ENCODE results near the gene AGMO. TPM values are rescaled to one million over a fixed set of nuclear protein-coding genes. Genes with fewer than 3 reads are reported as not detected.

The AGMO gene
- total RNA-seq, 1 experiment from 2014 or later: not detected

DNA sequence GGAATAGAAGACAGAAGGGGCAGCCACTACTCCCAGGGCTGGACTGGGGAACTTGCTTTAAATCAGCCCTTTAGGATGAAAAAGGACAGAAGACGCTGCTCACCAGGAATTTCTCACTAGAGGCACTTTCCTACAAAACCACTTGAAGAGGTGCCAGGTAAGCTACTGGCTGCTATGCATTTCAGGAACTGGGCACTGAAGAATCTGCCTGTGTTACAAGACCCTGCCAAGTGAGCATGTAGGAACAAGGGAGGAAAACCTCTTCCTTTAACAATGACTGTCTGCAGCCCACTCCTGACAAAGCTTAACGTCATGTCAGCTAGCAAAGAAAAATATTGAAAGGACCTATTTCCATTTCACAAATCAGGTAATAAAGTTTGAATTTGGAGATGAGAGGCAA, 5.8 kb upstream of the AGMO start (continued):
- TF ChIP-seq, protein P1, sequence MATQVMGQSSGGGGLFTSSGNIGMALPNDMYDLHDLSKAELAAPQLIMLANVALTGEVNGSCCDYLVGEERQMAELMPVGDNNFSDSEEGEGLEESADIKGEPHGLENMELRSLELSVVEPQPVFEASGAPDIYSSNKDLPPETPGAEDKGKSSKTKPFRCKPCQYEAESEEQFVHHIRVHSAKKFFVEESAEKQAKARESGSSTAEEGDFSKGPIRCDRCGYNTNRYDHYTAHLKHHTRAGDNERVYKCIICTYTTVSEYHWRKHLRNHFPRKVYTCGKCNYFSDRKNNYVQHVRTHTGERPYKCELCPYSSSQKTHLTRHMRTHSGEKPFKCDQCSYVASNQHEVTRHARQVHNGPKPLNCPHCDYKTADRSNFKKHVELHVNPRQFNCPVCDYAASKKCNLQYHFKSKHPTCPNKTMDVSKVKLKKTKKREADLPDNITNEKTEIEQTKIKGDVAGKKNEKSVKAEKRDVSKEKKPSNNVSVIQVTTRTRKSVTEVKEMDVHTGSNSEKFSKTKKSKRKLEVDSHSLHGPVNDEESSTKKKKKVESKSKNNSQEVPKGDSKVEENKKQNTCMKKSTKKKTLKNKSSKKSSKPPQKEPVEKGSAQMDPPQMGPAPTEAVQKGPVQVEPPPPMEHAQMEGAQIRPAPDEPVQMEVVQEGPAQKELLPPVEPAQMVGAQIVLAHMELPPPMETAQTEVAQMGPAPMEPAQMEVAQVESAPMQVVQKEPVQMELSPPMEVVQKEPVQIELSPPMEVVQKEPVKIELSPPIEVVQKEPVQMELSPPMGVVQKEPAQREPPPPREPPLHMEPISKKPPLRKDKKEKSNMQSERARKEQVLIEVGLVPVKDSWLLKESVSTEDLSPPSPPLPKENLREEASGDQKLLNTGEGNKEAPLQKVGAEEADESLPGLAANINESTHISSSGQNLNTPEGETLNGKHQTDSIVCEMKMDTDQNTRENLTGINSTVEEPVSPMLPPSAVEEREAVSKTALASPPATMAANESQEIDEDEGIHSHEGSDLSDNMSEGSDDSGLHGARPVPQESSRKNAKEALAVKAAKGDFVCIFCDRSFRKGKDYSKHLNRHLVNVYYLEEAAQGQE (IDR thresholded peaks at IDR 0.05; ENCODE audit: low read depth): no peak
- TF ChIP-seq CBX3 (IDR thresholded peaks at IDR 0.05; ENCODE audit: low read depth) (no peak), POLR2AphosphoS5 (IDR thresholded peaks at IDR 0.05; ENCODE audit: low read depth, low read length) (no peak)
- TF ChIP-seq, protein P2, sequence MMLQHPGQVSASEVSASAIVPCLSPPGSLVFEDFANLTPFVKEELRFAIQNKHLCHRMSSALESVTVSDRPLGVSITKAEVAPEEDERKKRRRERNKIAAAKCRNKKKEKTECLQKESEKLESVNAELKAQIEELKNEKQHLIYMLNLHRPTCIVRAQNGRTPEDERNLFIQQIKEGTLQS (IDR thresholded peaks at IDR 0.05): no peak

DNA sequence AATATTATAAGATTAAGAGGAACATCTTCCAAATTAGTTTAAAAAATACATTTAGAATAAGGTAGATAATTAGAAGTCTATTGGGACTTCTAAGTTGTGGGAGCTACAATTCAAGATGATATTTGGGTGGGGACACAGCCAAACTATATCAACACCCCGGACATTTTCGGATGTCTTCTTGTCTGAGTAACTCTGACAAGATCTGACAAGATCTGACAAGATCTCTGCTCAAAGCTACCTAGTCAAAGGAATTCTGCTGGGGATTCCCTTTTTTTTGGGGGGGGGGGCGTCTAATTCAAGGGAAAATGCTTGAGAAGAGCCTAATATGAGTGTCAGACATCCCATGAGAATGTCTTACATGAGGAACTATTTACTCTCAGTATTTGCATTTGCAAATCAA, 5.2 kb upstream of the AGMO start:
- DNase-seq (ENCODE audit: low read depth, low spot score) (no peak), ATAC-seq (no peak)
- no peak overlapping the region for H3K4me3 ChIP-seq (replicated peaks in 1 of 2; ENCODE audit: low read depth in 1 of 2, low read length in 2 of 2)
- H3K79me2 ChIP-seq (ENCODE audit: insufficient read depth, low read length): no peaks in the 10 kb centered on the region
- no peaks in the 10 kb centered on the region for H3K27me3 ChIP-seq (ENCODE audit: insufficient read depth, low read length)
- POLR2A ChIA-PET: no interaction called here
- no peaks in the 10 kb centered on the region for H3K36me3 ChIP-seq (ENCODE audit: control insufficient read depth in 1 of 2, insufficient read depth in 2 of 2, low read length in 2 of 2)
- H3K27ac ChIP-seq (ENCODE audit: low read depth, low read length): no peak overlapping the region
- no peaks in the 10 kb centered on the region for H3K9me3 ChIP-seq (ENCODE audit: control insufficient read depth in 1 of 2, insufficient read depth in 1 of 2, low read depth in 1 of 2, low read length in 2 of 2)
- no peak overlapping the region for H2AFZ ChIP-seq (ENCODE audit: low read depth, low read length, poor library complexity, severe bottlenecking)
- no peaks in the 10 kb centered on the region for H4K20me1 ChIP-seq (ENCODE audit: insufficient read depth)
- no TSS peak for BruUV-seq (replicated peaks)
- CTCF ChIA-PET: no interaction called here
- no peak overlapping the region for H3K9ac ChIP-seq (ENCODE audit: low read length)
- no peaks in the 10 kb centered on the region for H3K4me1 ChIP-seq (ENCODE audit: control insufficient read depth in 1 of 2, insufficient read depth in 2 of 2, low read length in 2 of 2)
- intact Hi-C loops (cut with micrococcal nuclease): no loop called here
- H3K4me2 ChIP-seq (ENCODE audit: low read length): no peak overlapping the region
- no peaks in the 10 kb centered on the region for H3K9me2 ChIP-seq (ENCODE audit: insufficient read depth)
- RAD21 ChIA-PET (ENCODE audit: low non-redundant PET in 1 of 2, low total read pairs in 2 of 2, uncharacterized antibody in 2 of 2, unreplicated experiment in 2 of 2): no interaction called here
- TF ChIP-seq SIN3A (IDR thresholded peaks at IDR 0.05; ENCODE audit: low read depth) (no peak), ZNF274 (IDR thresholded peaks at IDR 0.05; ENCODE audit: low read depth, low read length) (no peak), ELF1 (IDR thresholded peaks at IDR 0.05; ENCODE audit: borderline replicate concordance, low read depth) (no peak), RAD21 (IDR thresholded peaks at IDR 0.05; ENCODE audit: low read depth) (no peak), POLR2A (IDR thresholded peaks at IDR 0.05; ENCODE audit: borderline replicate concordance, extremely low read depth, insufficient read depth, insufficient read length) (no peak), EZH2 (IDR thresholded peaks at IDR 0.05) (no peak), TCF7L2 (IDR thresholded peaks at IDR 0.05; ENCODE audit: borderline replicate concordance, extremely low read depth, insufficient read depth, insufficient read length) (no peak)
- TF ChIP-seq, protein P3, sequence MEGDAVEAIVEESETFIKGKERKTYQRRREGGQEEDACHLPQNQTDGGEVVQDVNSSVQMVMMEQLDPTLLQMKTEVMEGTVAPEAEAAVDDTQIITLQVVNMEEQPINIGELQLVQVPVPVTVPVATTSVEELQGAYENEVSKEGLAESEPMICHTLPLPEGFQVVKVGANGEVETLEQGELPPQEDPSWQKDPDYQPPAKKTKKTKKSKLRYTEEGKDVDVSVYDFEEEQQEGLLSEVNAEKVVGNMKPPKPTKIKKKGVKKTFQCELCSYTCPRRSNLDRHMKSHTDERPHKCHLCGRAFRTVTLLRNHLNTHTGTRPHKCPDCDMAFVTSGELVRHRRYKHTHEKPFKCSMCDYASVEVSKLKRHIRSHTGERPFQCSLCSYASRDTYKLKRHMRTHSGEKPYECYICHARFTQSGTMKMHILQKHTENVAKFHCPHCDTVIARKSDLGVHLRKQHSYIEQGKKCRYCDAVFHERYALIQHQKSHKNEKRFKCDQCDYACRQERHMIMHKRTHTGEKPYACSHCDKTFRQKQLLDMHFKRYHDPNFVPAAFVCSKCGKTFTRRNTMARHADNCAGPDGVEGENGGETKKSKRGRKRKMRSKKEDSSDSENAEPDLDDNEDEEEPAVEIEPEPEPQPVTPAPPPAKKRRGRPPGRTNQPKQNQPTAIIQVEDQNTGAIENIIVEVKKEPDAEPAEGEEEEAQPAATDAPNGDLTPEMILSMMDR (IDR thresholded peaks at IDR 0.05 in 2 of 3, conservative IDR thresholded peaks at IDR 0.05 in 1 of 3; ENCODE audit: borderline replicate concordance in 1 of 3, insufficient read depth in 1 of 3, low read depth in 2 of 3, low read length in 2 of 3): no peak
- TF ChIP-seq, protein P1 (IDR thresholded peaks at IDR 0.05; ENCODE audit: low read depth): no peak
- TF ChIP-seq, protein P4, sequence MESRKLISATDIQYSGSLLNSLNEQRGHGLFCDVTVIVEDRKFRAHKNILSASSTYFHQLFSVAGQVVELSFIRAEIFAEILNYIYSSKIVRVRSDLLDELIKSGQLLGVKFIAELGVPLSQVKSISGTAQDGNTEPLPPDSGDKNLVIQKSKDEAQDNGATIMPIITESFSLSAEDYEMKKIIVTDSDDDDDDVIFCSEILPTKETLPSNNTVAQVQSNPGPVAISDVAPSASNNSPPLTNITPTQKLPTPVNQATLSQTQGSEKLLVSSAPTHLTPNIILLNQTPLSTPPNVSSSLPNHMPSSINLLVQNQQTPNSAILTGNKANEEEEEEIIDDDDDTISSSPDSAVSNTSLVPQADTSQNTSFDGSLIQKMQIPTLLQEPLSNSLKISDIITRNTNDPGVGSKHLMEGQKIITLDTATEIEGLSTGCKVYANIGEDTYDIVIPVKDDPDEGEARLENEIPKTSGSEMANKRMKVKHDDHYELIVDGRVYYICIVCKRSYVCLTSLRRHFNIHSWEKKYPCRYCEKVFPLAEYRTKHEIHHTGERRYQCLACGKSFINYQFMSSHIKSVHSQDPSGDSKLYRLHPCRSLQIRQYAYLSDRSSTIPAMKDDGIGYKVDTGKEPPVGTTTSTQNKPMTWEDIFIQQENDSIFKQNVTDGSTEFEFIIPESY (IDR thresholded peaks at IDR 0.05; ENCODE audit: extremely low read depth, insufficient replicate concordance, low read length): no peak
